Measurements from ENCODE around the gene CNTN4.
"Not testable (repeated sequence)": the region's sequence is repeated elsewhere in the genome, so short reads cannot be mapped to it uniquely, and the experiment has no call there.

Gene CNTN4

DNA sequence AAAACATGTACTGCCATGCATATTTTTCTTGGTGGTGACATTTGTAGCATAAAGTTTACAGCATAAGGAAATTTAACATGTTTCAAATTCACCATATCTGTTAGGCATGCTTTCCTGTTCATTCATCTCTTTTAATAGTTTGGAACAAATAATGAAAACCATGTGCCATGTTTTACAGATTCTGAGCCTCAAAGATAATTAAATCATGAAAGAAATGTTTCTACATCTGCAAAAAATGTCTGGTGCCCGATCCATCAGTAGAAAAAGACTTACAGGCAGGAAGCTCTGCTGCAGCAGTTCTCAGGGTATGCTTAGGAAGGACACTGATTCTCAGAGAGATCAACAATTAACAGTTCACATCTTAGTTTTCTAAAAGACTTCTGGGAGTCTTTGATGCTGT, 695.3 kb downstream of the CNTN4 start:
- Histone ChIP-seq H3K4me3 (IDR thresholded peaks at IDR 0.05; ENCODE audit: insufficient read depth, low read depth, low read length) (no peak overlapping the region), H2AFZ (ENCODE audit: low read depth) (no peak overlapping the region), H3K27me3 (ENCODE audit: insufficient read depth, low read depth) (no peaks in the 10 kb centered on the region), H3K4me1 (ENCODE audit: low read depth, poor library complexity, severe bottlenecking) (no peaks in the 10 kb centered on the region), H3K4me2 (no peak overlapping the region), H3K36me3 (ENCODE audit: insufficient read depth) (no peaks in the 10 kb centered on the region), H3K79me2 (ENCODE audit: insufficient read depth, low read depth) (no peaks in the 10 kb centered on the region), H4K20me1 (ENCODE audit: insufficient read depth) (no peaks in the 10 kb centered on the region), H3K27ac (no peak overlapping the region), H3K9ac (no peak overlapping the region)
- TF ChIP-seq, protein P1, sequence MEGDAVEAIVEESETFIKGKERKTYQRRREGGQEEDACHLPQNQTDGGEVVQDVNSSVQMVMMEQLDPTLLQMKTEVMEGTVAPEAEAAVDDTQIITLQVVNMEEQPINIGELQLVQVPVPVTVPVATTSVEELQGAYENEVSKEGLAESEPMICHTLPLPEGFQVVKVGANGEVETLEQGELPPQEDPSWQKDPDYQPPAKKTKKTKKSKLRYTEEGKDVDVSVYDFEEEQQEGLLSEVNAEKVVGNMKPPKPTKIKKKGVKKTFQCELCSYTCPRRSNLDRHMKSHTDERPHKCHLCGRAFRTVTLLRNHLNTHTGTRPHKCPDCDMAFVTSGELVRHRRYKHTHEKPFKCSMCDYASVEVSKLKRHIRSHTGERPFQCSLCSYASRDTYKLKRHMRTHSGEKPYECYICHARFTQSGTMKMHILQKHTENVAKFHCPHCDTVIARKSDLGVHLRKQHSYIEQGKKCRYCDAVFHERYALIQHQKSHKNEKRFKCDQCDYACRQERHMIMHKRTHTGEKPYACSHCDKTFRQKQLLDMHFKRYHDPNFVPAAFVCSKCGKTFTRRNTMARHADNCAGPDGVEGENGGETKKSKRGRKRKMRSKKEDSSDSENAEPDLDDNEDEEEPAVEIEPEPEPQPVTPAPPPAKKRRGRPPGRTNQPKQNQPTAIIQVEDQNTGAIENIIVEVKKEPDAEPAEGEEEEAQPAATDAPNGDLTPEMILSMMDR (conservative IDR thresholded peaks at IDR 0.05; ENCODE audit: low read depth, low read length), result no peak

DNA sequence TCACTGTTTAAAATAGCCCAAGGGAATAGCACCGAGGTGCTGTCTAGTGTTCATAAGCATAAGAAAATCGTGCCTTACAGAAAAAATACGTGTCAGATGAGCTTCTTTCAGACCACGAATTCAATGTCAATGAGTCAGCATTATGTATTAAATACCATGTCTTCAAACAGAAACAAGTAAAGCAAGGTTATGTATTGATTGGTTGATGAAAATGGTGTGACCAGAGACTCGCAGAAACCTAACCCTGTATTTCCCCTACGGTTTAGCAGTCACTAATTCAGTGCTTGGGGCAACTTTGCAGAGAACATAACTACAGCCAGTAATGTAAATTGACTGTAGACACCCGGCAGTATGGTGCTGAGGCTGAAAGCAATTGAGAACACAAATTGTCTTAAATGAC, 703.8 kb downstream of the CNTN4 start:
- H3K36me3 ChIP-seq (ENCODE audit: insufficient read depth), result no peaks in the 10 kb centered on the region
- H3K27ac ChIP-seq, result no peak overlapping the region
- no peaks in the 10 kb centered on the region for H4K20me1 ChIP-seq (ENCODE audit: insufficient read depth)
- no peak overlapping the region for H3K4me2 ChIP-seq
- H3K4me1 ChIP-seq (ENCODE audit: low read depth, poor library complexity, severe bottlenecking), result no peaks in the 10 kb centered on the region
- no peak overlapping the region for H3K9ac ChIP-seq
- H2AFZ ChIP-seq (ENCODE audit: low read depth), result no peak overlapping the region
- TF ChIP-seq, protein P1 (conservative IDR thresholded peaks at IDR 0.05; ENCODE audit: low read depth, low read length), result no peak
- H3K27me3 ChIP-seq (ENCODE audit: insufficient read depth, low read depth), result no peaks in the 10 kb centered on the region
- no peak overlapping the region for H3K4me3 ChIP-seq (IDR thresholded peaks at IDR 0.05; ENCODE audit: insufficient read depth, low read depth, low read length)
- no peaks in the 10 kb centered on the region for H3K79me2 ChIP-seq (ENCODE audit: insufficient read depth, low read depth)

DNA sequence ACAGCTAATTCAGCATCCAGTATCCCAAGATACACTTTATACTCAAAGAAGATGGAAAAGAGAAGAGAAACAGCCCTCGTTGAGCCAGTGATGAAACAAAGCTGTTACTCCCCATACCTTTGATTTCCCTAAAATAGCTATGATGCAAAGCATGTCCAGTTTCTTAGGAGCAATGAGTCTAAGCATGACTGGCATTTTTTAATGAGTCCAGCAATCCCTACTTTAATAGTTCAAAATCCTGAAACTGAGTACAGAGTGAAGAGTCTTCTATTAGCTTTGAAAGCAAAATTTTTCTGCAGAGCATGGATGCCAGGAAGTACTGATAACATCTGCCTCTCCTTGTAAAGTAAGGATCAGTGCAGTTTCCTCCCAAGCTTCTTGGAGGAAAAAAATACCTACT, 708.8 kb downstream of the CNTN4 start:
- H3K4me3 ChIP-seq (IDR thresholded peaks at IDR 0.05; ENCODE audit: insufficient read depth, low read depth, low read length), result no peak overlapping the region
- no peaks in the 10 kb centered on the region for H4K20me1 ChIP-seq (ENCODE audit: insufficient read depth)
- H3K4me1 ChIP-seq (ENCODE audit: low read depth, poor library complexity, severe bottlenecking), result no peaks in the 10 kb centered on the region
- H3K9ac ChIP-seq, result no peak overlapping the region
- TF ChIP-seq, protein P1 (conservative IDR thresholded peaks at IDR 0.05; ENCODE audit: low read depth, low read length), result no peak
- no peak overlapping the region for H3K27ac ChIP-seq
- no peak overlapping the region for H2AFZ ChIP-seq (ENCODE audit: low read depth)
- no peak overlapping the region for H3K4me2 ChIP-seq
- H3K27me3 ChIP-seq (ENCODE audit: insufficient read depth, low read depth), result no peaks in the 10 kb centered on the region
- no peaks in the 10 kb centered on the region for H3K79me2 ChIP-seq (ENCODE audit: insufficient read depth, low read depth)
- H3K36me3 ChIP-seq (ENCODE audit: insufficient read depth), result no peaks in the 10 kb centered on the region

DNA sequence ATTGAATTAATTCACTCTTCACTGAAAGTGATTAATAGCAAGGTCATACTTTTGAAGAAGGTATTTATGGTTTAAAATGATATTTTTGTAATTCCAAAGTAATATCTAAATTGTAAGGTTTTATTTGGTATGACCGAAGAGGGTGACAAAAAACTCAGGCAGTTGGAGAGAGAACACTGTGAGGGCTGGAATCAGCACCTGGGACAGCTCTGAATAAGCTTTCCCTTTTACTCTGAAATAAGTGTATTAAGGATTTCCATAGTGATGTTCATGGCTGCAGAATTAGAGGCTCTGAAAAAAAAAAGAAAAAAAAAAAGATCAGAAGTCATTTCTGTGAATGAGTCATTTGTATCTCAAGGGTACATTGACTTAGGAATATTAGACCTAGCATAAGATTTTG, 712.1 kb downstream of the CNTN4 start:
- Histone ChIP-seq H3K9ac (no peak overlapping the region), H3K4me1 (ENCODE audit: low read depth, poor library complexity, severe bottlenecking) (no peaks in the 10 kb centered on the region), H3K4me2 (no peak overlapping the region), H3K79me2 (ENCODE audit: insufficient read depth, low read depth) (no peaks in the 10 kb centered on the region), H3K27me3 (ENCODE audit: insufficient read depth, low read depth) (no peaks in the 10 kb centered on the region), H3K27ac (no peak overlapping the region), H4K20me1 (ENCODE audit: insufficient read depth) (no peaks in the 10 kb centered on the region), H2AFZ (ENCODE audit: low read depth) (no peak overlapping the region), H3K36me3 (ENCODE audit: insufficient read depth) (no peaks in the 10 kb centered on the region), H3K4me3 (IDR thresholded peaks at IDR 0.05; ENCODE audit: insufficient read depth, low read depth, low read length) (no peak overlapping the region)
- TF ChIP-seq, protein P1 (conservative IDR thresholded peaks at IDR 0.05; ENCODE audit: low read depth, low read length), result no peak

GRCh38 chr3:2819571-2819970, 720.9 kb downstream of the CNTN4 start:
- no peak overlapping the region for H2AFZ ChIP-seq (ENCODE audit: low read depth)
- no peaks in the 10 kb centered on the region for H3K27me3 ChIP-seq (ENCODE audit: insufficient read depth, low read depth)
- H4K20me1 ChIP-seq (ENCODE audit: insufficient read depth), result no peaks in the 10 kb centered on the region
- no peak overlapping the region for H3K4me2 ChIP-seq
- no peak overlapping the region for H3K4me3 ChIP-seq (IDR thresholded peaks at IDR 0.05; ENCODE audit: insufficient read depth, low read depth, low read length)
- no peak overlapping the region for H3K27ac ChIP-seq
- TF ChIP-seq, protein P1 (conservative IDR thresholded peaks at IDR 0.05; ENCODE audit: low read depth, low read length), result no peak
- no peaks in the 10 kb centered on the region for H3K79me2 ChIP-seq (ENCODE audit: insufficient read depth, low read depth)
- H3K4me1 ChIP-seq (ENCODE audit: low read depth, poor library complexity, severe bottlenecking), result no peaks in the 10 kb centered on the region
- no peaks in the 10 kb centered on the region for H3K36me3 ChIP-seq (ENCODE audit: insufficient read depth)
- no peak overlapping the region for H3K9ac ChIP-seq

DNA sequence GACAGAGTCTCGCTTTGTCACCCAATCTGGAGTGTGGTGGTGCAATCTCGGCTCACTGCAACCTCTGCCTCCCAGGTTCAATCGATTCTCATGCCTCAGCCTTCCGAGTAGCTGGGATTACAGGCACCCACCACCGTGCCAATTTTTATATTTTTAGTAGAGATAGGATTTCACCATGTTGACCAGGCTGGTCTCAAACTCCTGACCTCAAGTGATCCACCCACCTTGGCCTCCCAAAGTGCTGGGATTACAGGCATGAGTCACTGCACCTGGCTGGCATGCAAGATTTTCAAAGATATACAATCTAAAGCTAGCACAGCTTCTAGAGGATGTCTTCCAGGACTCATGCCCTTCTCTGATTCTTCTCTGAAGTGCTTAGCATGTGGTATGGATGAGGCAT, 722.3 kb downstream of the CNTN4 start:
- H3K36me3 ChIP-seq (ENCODE audit: insufficient read depth); H3K4me2 ChIP-seq: not testable (repeated sequence)

More for the DNA sequence above, 722.3 kb downstream of the CNTN4 start:
- H3K27ac ChIP-seq; H4K20me1 ChIP-seq (ENCODE audit: insufficient read depth); H2AFZ ChIP-seq (ENCODE audit: low read depth); H3K27me3 ChIP-seq (ENCODE audit: insufficient read depth, low read depth); H3K9ac ChIP-seq; H3K79me2 ChIP-seq (ENCODE audit: insufficient read depth, low read depth); H3K4me3 ChIP-seq (IDR thresholded peaks at IDR 0.05; ENCODE audit: insufficient read depth, low read depth, low read length); H3K4me1 ChIP-seq (ENCODE audit: low read depth, poor library complexity, severe bottlenecking): not testable (repeated sequence)

All from KMS-11 (cell line).